AG09319 (cell line): Measurements from ENCODE around the gene DDX20.
A peak's percentile ranks its signal among the peaks of the same experiment; 100 is the strongest.

Experiments used
- DNase-seq: peaks from one replicate; pipeline ENCODE4 v3.0.0-alpha.2; 2010; ENCODE audit warnings: low read depth; ENCODE audit errors: extremely low read depth
- CTCF ChIP-seq: IDR thresholded peaks from 2 replicates; pipeline ENCODE4 v1.5.1; 2011; ENCODE audit warnings: low read depth, mild to moderate bottlenecking, inconsistent platforms, low read length, moderate library complexity

The DDX20 gene

GRCh38 chr1:111733183-111733991 is 22.3 kb upstream of the DDX20 start:
- TF ChIP-seq CTCF, result no peak
- DNase-seq, result peak; percentile 46

- no peak for DNase-seq
- TF ChIP-seq CTCF, result no peak
These were observed 21.7 kb upstream of the DDX20 start for GRCh38 chr1:111733992-111734341.

GRCh38 chr1:111734426-111734825 is 21.3 kb upstream of the DDX20 start:
- no peak for DNase-seq
- TF ChIP-seq CTCF, result no peak

- DNase-seq, result no peak
- no peak for TF ChIP-seq CTCF
These were observed 20.8 kb upstream of the DDX20 start for GRCh38 chr1:111734856-111735255.

GRCh38 chr1:111735321-111735720 is 20.4 kb upstream of the DDX20 start:
- no peak for TF ChIP-seq CTCF
- DNase-seq, result no peak

- DNase-seq, result no peak
- TF ChIP-seq CTCF, result no peak
These were observed 19.7 kb upstream of the DDX20 start for GRCh38 chr1:111735858-111736544.

GRCh38 chr1:111736548-111737215 is 19.0 kb upstream of the DDX20 start:
- TF ChIP-seq CTCF, result no peak
- DNase-seq, result no peak
